GM21390 (cell line): ENCODE data around the gene TMEM269.
"Not testable (repeated sequence)": the region's sequence is repeated elsewhere in the genome, so short reads cannot be mapped to it uniquely, and the experiment has no call there.

Source experiments
- ATAC-seq: cut with Tn5 transposase; IDR thresholded peaks from one replicate; pipeline ENCODE4 v1.9.1; 2021; ENCODE audit not compliant: unreplicated experiment

The TMEM269 gene

DNA sequence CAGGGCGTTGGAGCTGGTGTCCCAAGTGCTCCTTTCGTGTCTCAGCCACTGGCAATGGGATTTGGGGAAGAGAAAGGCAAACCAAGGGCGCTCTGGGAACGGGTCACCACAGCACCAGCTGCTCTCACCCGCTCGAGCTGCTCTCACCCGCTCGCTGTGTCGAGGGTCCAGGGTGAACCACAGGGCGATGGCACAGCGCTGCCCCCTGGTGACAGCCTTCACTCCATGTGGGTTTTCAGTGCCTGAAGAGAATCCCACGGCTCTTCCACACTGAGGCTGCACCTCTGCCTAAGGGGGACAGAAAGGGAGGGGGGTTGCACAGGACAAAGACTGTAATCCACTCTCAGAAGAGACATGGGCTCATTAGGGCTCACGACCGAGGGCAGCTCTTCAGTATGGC is 37.7 kb upstream of the TMEM269 start:
- no peak for ATAC-seq

DNA sequence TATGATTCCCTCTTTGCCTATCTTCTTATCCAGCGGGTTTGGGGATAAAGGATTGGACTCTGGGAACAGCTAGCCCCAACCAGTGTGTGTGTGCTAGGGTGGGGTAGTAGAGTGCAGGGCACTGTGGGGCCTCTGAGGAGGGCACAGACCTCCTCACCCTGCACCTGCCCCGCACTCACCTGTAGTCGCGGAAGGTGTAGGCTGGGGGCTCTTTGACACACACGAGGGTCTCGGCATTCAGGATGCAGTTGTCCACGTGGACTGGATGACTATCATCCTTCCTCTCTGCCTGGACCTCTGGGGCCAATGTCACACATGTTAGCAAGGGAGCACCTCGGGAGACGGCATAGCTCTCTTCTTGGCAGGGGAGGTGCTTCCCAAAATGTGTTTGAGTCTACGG is 36.8 kb upstream of the TMEM269 start:
- no peak for ATAC-seq

DNA sequence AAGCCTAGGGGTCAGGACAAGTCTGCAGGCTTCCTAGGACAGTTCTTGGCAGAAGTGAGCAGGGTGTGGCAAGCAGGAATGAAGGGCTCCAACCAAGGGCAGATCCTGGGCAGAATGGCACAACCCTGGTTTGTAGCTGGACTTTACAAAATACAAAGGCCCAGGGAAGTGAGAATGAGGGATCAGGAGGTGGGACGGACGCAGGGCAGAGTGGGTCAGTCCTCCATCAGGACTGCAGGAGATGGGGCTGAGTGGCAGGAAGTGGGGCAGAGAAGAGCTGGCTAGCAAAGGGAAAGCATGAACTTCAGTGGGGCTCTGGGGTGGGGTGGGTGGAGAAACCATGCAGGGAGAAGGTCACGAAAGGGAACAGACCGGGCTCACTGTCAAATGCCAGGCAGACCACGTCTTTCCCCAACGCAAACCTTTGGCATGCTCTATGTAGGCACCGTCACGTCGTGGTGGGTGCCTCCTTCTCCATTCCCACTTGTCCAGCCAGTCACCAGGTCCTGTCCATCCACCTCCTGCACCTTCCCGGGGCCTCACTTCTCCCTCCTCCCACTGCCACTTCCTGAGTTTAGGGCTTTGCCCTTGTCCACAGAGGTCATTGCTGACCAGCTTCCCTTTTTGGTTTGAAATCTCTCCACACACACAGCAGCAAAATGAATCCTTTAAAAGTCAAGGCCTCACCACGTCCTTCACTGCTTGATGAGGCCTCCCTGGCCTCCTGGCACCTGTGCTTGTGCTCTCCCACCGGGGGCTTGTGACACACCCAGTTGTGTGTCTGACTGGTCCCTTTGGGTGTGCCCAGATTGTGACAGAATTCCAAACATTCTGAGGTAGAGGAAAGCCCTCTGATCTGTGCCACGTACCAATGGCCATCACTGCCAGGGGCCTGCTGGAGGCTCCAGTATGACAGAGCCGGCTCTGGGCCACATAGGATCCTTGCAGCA is 36.1 kb upstream of the TMEM269 start:
- ATAC-seq = no peak

DNA sequence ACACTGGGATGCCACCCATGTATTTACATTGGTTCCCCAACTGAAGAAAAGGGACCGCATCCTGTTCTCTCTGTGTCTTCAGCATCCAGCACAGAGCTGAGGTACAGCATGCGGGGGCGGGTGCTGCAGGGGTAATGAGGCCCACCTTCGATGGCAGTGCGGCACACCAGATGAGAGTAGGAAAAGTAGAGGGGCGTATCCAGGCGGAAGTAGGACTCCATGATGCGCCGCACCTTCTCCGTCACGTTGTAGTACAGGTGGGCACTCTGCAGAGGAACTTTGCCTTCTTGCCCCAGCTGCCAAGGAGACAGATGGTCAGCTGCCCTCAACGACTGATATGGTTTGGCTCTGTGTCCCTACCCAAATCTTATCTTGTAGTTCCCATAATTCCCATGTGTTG is 34.8 kb upstream of the TMEM269 start:
- no peak for ATAC-seq

DNA sequence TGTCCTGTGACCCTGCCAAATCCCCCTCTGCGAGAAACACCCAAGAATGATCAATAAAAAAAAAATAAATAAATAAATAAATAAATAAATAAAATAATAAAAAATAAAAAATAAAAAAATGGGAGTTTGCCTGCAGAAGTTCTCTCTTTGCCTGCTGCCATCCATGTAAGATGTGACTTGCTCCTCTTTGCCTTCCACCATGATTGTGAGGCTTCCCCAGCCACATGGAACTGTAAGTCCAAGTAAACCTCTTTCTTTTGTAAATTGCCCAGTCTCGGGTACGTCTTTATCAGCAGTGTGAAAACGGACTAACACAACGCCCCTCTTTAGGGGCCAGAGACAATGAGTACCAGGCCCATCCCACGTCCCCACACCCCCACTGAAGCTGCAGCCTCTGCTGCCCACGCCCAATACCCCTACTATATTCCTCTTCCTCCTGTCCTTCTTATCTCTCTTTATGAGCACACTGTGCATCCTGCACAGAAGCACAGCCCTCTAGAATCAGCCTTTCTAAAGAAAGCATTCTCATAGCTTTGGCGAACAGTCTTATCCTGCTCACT is 33.2 kb upstream of the TMEM269 start:
- ATAC-seq = not testable (repeated sequence)

DNA sequence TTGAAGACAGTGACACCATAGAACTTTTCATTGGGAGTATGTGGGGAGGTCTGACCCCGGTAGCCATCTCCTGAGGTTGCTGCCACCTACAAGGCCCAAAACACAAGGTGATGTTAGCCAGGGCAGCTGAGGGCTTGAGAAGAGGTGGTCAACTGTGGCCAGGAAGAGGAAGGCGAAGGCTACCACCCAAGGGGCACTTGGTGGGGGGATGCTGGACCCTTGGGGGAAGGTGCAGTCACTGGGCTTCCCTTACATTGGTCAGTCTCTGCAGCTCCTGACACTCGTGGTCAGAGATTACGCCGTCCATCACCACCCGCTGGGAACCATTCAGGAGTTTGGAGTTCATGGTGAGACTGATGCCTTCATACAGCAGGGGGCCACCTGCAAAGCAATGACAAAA is 32.5 kb upstream of the TMEM269 start:
- no peak for ATAC-seq

DNA sequence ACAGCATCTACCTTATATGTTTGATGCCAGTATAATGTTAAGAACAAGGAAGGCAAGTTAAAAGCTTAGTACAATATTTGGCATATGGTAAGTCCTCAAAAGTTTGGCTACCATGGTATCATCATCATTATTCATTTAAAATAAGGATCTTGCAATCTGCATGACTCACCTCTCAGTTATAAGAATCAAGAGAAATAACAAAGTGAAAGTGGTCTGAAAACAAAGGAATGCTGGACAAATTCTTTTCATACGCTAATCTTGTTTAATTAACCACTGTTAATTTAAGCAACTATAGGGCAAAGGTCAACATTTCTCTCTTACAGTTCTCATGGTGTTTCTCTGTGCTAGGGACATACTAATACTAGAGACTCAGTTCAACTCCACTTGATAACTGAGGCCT is 31.7 kb upstream of the TMEM269 start:
- no peak for ATAC-seq

DNA sequence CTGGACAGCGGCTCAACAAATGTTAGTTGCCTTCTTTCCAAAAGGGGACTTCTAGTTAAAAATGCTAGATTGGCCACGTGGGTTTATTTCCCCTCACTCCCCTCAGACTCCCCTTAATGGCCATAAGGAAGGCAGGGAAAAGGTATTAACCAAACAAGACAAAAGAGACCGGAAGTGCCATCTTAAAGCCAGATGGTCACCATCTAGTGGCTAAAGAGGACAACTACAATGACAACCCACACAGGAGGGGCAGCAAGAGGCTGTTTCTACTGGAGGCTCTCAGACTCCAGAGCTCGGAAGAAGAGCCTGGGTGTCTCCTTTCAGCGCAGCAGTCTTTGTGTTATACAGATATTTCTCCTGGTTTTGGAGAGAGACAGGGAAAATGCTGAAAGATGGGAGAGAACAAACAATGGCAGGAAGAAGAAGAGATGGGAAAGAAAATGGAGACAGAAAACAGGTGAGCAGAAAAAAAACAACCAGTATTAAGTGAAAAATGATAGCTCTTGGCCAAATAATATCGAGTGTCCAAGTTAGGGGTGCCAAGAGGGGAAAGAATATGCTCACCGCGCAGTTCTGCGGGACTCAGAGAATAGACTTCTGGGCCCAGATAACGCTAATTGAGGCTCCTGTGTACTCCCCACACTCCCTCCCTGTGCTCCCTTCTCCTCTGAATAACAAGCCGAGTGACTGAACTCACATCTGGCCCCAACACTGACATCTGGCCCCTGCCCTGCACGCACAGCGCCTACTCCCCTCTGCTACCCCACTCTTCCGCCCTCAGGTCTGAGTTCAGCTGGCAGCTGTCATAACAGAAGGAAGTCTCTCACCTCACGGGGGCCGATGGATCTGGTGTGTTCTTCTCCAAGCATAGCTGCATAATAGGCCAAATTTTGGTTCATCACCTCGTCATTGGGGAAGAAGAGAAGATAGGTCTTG is 27.6 kb upstream of the TMEM269 start:
- ATAC-seq = no peak

DNA sequence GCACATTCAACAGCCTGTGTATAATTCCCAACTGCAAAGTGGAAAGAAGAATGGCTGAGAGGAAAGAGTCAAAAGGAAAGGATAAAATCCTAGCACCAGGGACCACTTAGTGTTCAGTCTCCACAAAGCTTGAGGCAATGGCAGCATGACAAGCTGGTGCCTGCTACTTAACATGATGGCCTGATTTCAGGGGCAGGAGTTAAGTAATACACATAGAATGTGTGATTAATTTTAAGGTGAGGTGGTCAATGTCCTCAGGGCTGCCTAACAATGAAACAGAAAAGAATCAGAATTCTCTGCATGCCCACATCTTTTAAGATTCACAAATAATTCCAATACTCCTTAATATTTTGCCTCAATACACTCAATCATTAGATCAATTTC is 26.9 kb upstream of the TMEM269 start:
- no peak for ATAC-seq

DNA sequence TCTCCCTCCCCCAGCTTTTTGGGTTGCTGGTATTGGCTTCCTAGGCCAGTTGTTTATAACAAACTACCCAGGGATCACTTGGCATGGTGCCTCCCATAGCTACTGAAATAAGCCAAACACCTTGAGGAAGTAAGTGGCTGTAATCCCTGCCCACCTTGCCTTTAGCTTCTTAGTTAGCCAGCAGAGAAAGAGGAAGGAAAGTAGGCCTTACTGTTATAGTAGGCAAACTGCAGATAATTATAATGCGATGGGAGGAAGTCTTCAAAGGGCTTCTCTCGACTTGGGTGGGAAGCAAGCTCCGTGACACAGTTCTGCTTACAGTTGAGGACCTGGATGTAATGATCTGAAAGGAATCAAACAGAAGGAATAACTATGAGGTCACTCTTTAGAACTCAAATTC is 26.1 kb upstream of the TMEM269 start:
- no peak for ATAC-seq

DNA sequence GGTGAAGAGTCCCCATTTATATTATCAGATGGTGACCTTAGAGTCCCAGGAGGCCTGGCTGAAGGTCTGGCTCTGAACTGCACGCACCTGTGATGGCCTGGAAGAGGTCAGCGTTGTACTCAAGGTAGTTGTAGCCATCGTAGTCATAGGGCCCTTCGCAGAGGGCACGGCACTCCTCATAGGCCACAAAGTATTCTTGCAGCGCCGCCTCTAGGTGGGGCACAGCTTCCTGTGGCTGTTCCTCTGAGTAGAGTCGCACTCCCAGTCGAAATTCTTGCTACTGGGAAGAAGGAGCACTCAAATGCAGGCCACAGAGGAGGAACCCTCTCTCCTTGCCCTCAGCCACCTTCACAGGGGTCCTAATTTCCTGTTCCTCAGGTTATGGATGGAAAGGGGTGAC is 25.7 kb upstream of the TMEM269 start:
- ATAC-seq = no peak

DNA sequence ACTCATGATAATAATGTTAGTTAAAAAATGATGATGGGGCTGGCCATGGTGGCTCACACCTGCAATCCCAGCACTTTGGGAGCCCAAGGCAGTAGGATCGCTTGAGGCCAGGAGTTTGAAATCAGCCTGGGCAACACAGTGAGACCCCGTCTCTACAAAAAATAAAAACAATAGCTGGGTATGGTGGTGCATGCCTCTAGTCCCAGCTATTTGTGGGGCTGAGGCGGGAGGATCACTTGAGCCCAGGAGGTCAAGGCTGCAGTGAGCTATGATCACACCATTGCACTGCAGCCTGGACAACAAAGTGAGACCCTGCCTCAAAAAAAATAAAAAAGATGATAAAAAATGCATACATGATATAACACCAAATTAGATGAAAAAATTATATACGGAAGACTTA is 23.2 kb upstream of the TMEM269 start:
- no peak for ATAC-seq

DNA sequence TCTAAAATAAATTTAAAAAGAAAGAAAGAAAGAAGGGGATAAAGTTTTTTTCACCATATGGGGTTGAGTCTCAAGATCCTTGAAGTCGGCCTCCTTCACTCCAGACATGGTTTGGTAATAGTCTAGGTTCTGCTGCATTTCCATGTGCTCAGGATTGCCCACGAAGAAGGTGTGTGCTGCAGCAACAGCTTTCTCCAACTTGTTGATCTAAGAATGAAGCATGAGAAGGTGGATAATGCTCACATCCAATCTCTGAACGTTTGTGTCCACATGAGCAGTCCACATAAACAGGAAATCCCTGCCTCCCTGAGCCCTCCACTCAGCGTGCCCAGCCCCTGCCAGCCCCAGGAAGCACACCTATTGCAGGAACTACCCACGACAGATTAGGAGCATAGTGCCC is 22.5 kb upstream of the TMEM269 start:
- no peak for ATAC-seq

DNA sequence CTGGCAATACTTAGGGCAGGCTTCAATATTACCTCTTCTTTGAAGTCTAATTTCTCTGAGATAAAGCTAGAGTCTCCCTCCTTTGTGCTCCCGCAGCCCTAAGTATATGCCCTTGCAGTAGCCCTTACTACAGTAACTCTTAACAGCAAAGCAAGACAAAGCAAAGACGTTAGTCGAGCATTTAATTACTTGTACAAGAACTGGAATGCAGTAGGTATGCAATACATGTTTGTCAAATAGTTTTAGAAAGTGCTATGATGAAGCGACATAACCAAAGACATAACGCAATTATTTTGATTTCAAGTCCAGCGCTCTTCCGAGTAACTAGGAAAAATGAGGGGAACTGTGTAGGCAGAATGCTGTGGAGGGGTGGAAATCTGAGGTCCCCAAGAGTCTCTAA is 19.5 kb upstream of the TMEM269 start:
- no peak for ATAC-seq

DNA sequence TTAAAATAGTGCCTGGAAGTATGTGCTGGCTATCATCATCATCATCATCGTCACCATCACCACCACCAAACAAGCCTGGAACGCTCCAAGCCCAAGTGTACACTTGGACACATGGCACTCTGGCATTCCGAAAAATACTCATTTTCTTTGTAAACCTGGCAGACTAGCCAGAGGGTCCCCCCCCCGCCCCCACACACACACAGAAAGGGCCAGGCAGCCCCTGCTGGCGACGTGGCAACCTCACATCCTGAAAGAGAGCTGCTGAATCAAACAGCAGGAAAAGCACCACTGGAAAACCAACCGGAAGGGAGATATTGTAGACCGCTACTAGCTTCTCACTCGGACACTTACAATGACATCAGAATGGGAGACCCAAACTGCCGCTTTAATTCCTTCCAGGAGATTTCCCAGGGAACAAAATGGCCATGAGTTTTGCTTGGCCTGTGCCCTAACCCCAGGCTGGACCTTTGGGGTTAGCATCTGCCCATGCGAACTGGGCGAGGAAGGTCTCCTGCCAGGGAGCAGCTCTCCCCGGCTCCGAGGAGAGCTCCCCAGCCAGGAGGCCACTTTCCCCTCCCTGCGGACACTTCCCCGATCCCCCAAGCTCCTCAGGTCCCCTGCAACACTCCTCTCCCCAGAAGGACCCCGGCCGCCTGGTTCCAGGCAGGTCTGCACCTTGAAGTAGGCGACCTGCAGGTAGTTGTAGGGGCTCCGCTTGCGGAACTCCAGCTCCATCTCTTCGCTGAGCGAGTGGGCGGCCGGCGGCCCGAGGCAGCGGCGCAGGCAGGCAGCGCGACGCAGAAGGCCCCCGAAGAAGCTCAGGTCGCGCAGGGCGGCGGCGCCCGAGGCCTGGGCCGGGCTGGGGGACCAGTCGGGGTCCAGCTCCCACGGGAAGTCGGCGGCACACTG is 18.7 kb upstream of the TMEM269 start:
- peak; percentile 26 for ATAC-seq

DNA sequence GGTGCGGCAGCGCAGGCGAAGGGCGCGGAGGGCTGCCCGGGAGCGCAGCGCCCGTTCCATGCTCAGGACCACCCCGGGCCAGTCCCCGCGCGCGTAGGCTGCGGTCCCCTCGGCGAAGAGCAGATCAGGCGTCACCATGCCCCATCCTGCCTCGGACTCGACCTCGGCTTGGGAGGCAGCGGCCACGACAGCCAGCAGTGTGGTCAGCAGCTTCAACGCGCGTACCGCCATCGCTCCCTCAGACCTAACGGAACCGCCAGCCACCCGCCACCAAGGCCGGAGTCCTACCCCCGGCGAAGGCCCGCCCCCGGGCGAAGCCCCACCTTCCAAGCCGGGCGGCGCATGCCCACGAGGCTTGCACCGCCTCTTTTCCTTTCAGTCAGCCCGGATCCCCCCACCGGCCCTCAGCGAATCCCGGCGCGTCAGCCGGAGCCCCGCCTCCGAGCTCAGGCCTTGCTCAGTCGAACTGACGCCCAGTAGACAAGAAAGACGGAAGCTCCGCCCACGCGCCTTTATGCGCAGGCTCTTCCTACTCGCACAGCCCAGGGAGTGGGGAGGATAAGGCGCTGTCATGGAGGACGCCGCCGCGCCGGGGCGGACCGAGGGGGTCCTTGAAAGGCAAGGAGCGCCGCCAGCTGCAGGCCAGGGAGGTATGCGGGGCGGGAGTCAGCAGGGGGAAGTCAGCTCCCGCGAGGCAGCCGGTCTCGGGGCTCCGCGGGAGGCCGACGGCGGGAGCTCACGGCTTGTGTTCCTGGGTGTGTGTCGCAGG is 17.9 kb upstream of the TMEM269 start, which contains the start of the genes C1orf50 and P3H1:
Gene C1orf50 (plus strand): TSS at position 509 of the 769 bp plus-strand sequence. CDS start 63 bp downstream, at position 572.
Gene P3H1 (minus strand): TSS at position 288 of the 769 bp plus-strand sequence. CDS start 57 bp downstream, at position 231.
- ATAC-seq = peak; percentile 89

DNA sequence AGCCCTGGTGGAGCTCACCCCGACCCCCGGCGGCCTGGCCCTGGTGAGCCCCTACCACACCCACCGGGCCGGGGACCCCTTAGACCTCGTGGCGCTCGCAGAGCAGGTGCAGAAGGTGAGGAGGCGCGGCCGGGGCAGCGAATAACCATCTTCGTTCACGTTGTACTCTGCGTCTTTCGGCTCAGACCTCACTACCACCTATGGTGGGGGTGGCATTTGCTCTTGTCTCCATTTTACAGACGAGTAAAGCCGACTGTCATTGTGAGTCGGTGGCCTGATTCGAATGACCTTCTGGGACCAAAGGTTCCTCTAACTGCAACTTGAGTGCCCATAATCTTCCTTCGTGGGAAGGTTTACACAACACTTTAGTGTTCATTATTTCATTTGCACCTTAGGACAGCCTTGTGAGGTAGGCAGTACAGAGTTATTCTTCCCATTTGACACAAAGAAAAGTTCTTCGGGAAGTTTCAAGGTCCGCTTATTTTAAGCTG is 17.2 kb upstream of the TMEM269 start:
- ATAC-seq = peak; percentile 23

DNA sequence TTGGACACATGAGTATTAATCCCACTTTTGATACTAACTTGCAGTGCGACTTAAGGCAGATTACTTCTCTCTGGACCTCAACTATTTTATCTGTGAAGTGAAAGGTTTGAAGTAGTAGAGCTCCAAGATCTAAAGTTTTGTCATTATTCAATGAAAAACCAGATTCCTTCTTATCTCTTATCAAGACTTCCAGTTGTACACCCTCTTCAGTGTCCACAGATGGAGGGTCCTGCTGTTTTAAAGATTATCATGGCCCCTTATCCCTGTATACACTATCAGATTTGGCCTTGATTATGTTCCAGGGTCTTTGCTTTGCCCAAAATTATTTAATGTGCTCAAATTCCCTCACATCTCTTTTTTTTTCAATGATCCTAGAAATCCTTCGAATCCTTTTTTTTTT is 16.6 kb upstream of the TMEM269 start:
- ATAC-seq = no peak

DNA sequence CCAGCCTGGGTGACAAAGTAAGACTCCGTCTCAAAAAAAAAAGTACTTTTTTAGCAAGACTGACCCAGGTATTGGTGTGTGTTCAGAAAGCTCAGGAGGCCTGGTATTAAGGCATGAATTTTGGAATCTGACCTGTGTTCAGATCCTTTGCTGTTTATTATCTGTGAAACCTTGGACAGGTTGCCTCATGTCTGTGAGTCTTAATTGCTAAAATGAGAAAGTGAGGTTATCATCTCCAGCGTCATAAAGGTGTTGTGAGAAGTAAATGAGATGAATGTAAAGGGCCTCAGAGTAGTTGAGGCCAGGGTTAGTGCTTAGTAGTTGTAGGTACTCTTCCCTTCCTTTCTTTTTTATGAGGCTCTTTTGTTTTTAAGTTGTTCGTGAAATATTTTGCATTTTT is 15.0 kb upstream of the TMEM269 start:
- ATAC-seq = no peak
